ENCODE results near the gene HSPB9. TPM values are rescaled to one million over a fixed set of nuclear protein-coding genes. Genes with fewer than 3 reads are reported as not detected.
"Not testable (repeated sequence)": the region's sequence is repeated elsewhere in the genome, so short reads cannot be mapped to it uniquely, and the experiment has no call there.

Gene HSPB9
- total RNA-seq, 2 donors from 2014 or later, result not detected

GRCh38 chr17:42135664-42136653 is 13.4 kb downstream of the HSPB9 start:
- intact Hi-C loops (cut with DNase I), result no loop called here
- no peak for TF ChIP-seq CTCF (IDR thresholded peaks at IDR 0.05)
- no peaks in the 10 kb centered on the region for H3K9me3 ChIP-seq
- H3K9ac ChIP-seq (ENCODE audit: low read depth in 2 of 2, low read length in 2 of 2), result peak overlapping the region in 1 of 2 donors; percentile 75
- peaks cover 48% of the 10 kb centered on the region for H3K4me1 ChIP-seq
- H3K27ac ChIP-seq, result peak overlapping the region; percentile 78
- no peaks in the 10 kb centered on the region for H3K27me3 ChIP-seq
- DNase-seq, result peak; percentile 92
- no peak overlapping the region for H3K4me3 ChIP-seq
- no peaks in the 10 kb centered on the region for H3K36me3 ChIP-seq

- H3K9me3 ChIP-seq, result no peaks in the 10 kb centered on the region
- H3K27ac ChIP-seq, result peak overlapping the region; percentile 78
- no peak overlapping the region for H3K4me3 ChIP-seq
- intact Hi-C loops (cut with DNase I), result no loop called here
- no peak for TF ChIP-seq CTCF (IDR thresholded peaks at IDR 0.05)
- H3K4me1 ChIP-seq, result peaks cover 48% of the 10 kb centered on the region
- no peaks in the 10 kb centered on the region for H3K27me3 ChIP-seq
- peak overlapping the region in 1 of 2 donors; percentile 75 for H3K9ac ChIP-seq (ENCODE audit: low read depth in 2 of 2, low read length in 2 of 2)
- peaks cover 2% of the 10 kb centered on the region for H3K36me3 ChIP-seq
- DNase-seq, result no peak
These were observed 14.0 kb downstream of the HSPB9 start for GRCh38 chr17:42136654-42137051.

- H3K27ac ChIP-seq, result peak overlapping the region; percentile 37
- TF ChIP-seq CTCF (IDR thresholded peaks at IDR 0.05), result no peak
- no peaks in the 10 kb centered on the region for H3K27me3 ChIP-seq
- DNase-seq, result no peak
- no peaks in the 10 kb centered on the region for H3K9me3 ChIP-seq
- no peak overlapping the region for H3K4me3 ChIP-seq
- peaks cover 4% of the 10 kb centered on the region for H3K36me3 ChIP-seq
- intact Hi-C loops (cut with DNase I), result no loop called here
- H3K4me1 ChIP-seq, result peaks cover 29% of the 10 kb centered on the region
- H3K9ac ChIP-seq (ENCODE audit: low read depth in 2 of 2, low read length in 2 of 2), result no peak overlapping the region
These were observed 16.3 kb downstream of the HSPB9 start for GRCh38 chr17:42138749-42139492.

GRCh38 chr17:42140690-42141089 is 18.1 kb downstream of the HSPB9 start:
- H3K27me3 ChIP-seq; H3K36me3 ChIP-seq; intact Hi-C loops (cut with DNase I); H3K9ac ChIP-seq (ENCODE audit: low read depth in 2 of 2, low read length in 2 of 2); H3K4me3 ChIP-seq; H3K27ac ChIP-seq; DNase-seq; H3K9me3 ChIP-seq: not testable (repeated sequence)
- peaks cover 15% of the 10 kb centered on the region for H3K4me1 ChIP-seq

GRCh38 chr17:42141382-42141781 is 18.8 kb downstream of the HSPB9 start:
- peaks cover 4% of the 10 kb centered on the region for H3K36me3 ChIP-seq
- peaks cover 15% of the 10 kb centered on the region for H3K4me1 ChIP-seq
- no peak overlapping the region for H3K27ac ChIP-seq
- H3K4me3 ChIP-seq, result no peak overlapping the region
- no peaks in the 10 kb centered on the region for H3K27me3 ChIP-seq
- intact Hi-C loops (cut with DNase I), result no loop called here
- no peak overlapping the region for H3K9ac ChIP-seq (ENCODE audit: low read depth in 2 of 2, low read length in 2 of 2)
- no peaks in the 10 kb centered on the region for H3K9me3 ChIP-seq
- TF ChIP-seq CTCF (IDR thresholded peaks at IDR 0.05), result no peak
- no peak for DNase-seq

All from colonic mucosa (tissue), 4 donors.